ENCODE data around the gene WIPF3.

The WIPF3 gene

GRCh38 chr7:29847916-29848315, 41.6 kb downstream of the WIPF3 start:
- no peak for DNase-seq (ENCODE audit: low spot score)

- DNase-seq (ENCODE audit: low spot score) = no peak
Measured at GRCh38 chr7:29848941-29849340, 42.6 kb downstream of the WIPF3 start.

- no peak for DNase-seq (ENCODE audit: low spot score)
Measured at GRCh38 chr7:29851487-29851886, 45.2 kb downstream of the WIPF3 start.

- no peak for DNase-seq (ENCODE audit: low spot score)
Measured at GRCh38 chr7:29852457-29852856, 46.1 kb downstream of the WIPF3 start.

GRCh38 chr7:29853072-29853471, 46.8 kb downstream of the WIPF3 start:
- DNase-seq (ENCODE audit: low spot score) = no peak

GRCh38 chr7:29853789-29854188, 47.5 kb downstream of the WIPF3 start:
- no peak for DNase-seq (ENCODE audit: low spot score)

GRCh38 chr7:29854257-29854938, 48.1 kb downstream of the WIPF3 start:
- DNase-seq (ENCODE audit: low spot score) = no peak

- no peak for DNase-seq (ENCODE audit: low spot score)
Measured at GRCh38 chr7:29857654-29858053, 51.3 kb downstream of the WIPF3 start.

GRCh38 chr7:29858191-29858951, 52.1 kb downstream of the WIPF3 start:
- no peak for DNase-seq (ENCODE audit: low spot score)

GRCh38 chr7:29859104-29859503, 52.8 kb downstream of the WIPF3 start:
- DNase-seq (ENCODE audit: low spot score) = no peak

GRCh38 chr7:29859524-29860185, 53.3 kb downstream of the WIPF3 start:
- DNase-seq (ENCODE audit: low spot score) = no peak

- DNase-seq (ENCODE audit: low spot score) = no peak
Measured at GRCh38 chr7:29860186-29860585, 53.9 kb downstream of the WIPF3 start.

GRCh38 chr7:29861884-29862283, 55.6 kb downstream of the WIPF3 start:
- no peak for DNase-seq (ENCODE audit: low spot score)

- no peak for DNase-seq (ENCODE audit: low spot score)
Measured at GRCh38 chr7:29864656-29865055, 58.3 kb downstream of the WIPF3 start.

- no peak for DNase-seq (ENCODE audit: low spot score)
Measured at GRCh38 chr7:29865526-29865925, 59.2 kb downstream of the WIPF3 start.

- no peak for DNase-seq (ENCODE audit: low spot score)
Measured at GRCh38 chr7:29866490-29866930, 60.2 kb downstream of the WIPF3 start.

GRCh38 chr7:29871787-29872398, 65.6 kb downstream of the WIPF3 start:
- no peak for DNase-seq (ENCODE audit: low spot score)

- DNase-seq (ENCODE audit: low spot score) = no peak
Measured at GRCh38 chr7:29873644-29874294, 67.5 kb downstream of the WIPF3 start.

- DNase-seq (ENCODE audit: low spot score) = no peak
Measured at GRCh38 chr7:29875741-29876140, 69.4 kb downstream of the WIPF3 start.

GRCh38 chr7:29877196-29877595, 70.9 kb downstream of the WIPF3 start:
- DNase-seq (ENCODE audit: low spot score) = no peak

GRCh38 chr7:29878081-29878688, 71.9 kb downstream of the WIPF3 start:
- DNase-seq (ENCODE audit: low spot score) = peak; percentile 26

- DNase-seq (ENCODE audit: low spot score) = no peak
Measured at GRCh38 chr7:29879609-29880008, 73.3 kb downstream of the WIPF3 start.

Data from CD4-positive, alpha-beta T cell treated with Interleukin-2 at 100 ng/mL for 4 hours (primary cell).